Measurements from ENCODE around the gene COL26A1. TPM values are rescaled to one million over a fixed set of nuclear protein-coding genes. Genes with fewer than 3 reads are reported as not detected.

COL26A1 gene
- total and polyA plus RNA-seq, 2 of the 4 experiments (the other 2 are of a cell fraction): not detected

GRCh38 chr7:101595246-101595645 lies 232.6 kb downstream of the COL26A1 start:
- Histone ChIP-seq H3K23ac (ENCODE audit: low read depth, low read length) (no peak overlapping the region), H2BK15ac (ENCODE audit: low read depth, low read length) (no peak overlapping the region), H4K20me1 (ENCODE audit: insufficient read depth, low read length) (no peaks in the 10 kb centered on the region), H3K4me3 (ENCODE audit: insufficient read depth, low read depth, low read length) (no peak overlapping the region), H3K9me3 (ENCODE audit: control insufficient read depth, insufficient read depth, low read length) (peaks cover 3% of the 10 kb centered on the region), H3K4me1 (ENCODE audit: control insufficient read depth, insufficient read depth, low read length) (no peaks in the 10 kb centered on the region), H3K18ac (ENCODE audit: low read depth, low read length) (no peak overlapping the region), H2BK20ac (ENCODE audit: low read depth, low read length) (no peak overlapping the region), H3K56ac (ENCODE audit: extremely low read depth, insufficient read depth, low read length) (no peak overlapping the region), H3K9me1 (ENCODE audit: insufficient read depth, low read length) (no peaks in the 10 kb centered on the region), H4K91ac (ENCODE audit: insufficient read depth, low read depth, low read length) (no peak overlapping the region), H4K5ac (ENCODE audit: low read depth, low read length) (no peak overlapping the region), H2BK120ac (ENCODE audit: low read depth, low read length) (no peak overlapping the region), H2AK5ac (ENCODE audit: low read depth, low read length) (no peak overlapping the region), H3K14ac (replicated peaks; ENCODE audit: low read depth, low read length) (no peak overlapping the region), H3K9ac (ENCODE audit: low read depth, low read length) (no peak overlapping the region), H2AK9ac (replicated peaks; ENCODE audit: low read depth, low read length, poor library complexity) (no peak overlapping the region), H4K8ac (ENCODE audit: low read depth in 2 of 2, low read length in 2 of 2) (no peak overlapping the region), H2AFZ (replicated peaks; ENCODE audit: low read length, poor library complexity) (no peak overlapping the region), H3K4ac (ENCODE audit: low read depth, low read length) (no peak overlapping the region), H3K79me1 (ENCODE audit: low read depth in 1 of 2, low read length in 2 of 2) (no peaks in the 10 kb centered on the region), H3K4me2 (ENCODE audit: low read depth, low read length) (no peak overlapping the region), H3K36me3 (ENCODE audit: control insufficient read depth, insufficient read depth, low read length) (no peaks in the 10 kb centered on the region), H3K27me3 (ENCODE audit: control insufficient read depth, insufficient read depth, low read length) (peaks cover 24% of the 10 kb centered on the region), H2BK5ac (ENCODE audit: low read depth, low read length, poor library complexity, severe bottlenecking) (no peak overlapping the region), H3K27ac (ENCODE audit: insufficient read depth, low read length) (no peak overlapping the region)
- dilution Hi-C loops (cut with HindIII; ENCODE audit: low sequenced_read_pairs, unreplicated experiment): no loop called here
- in situ Hi-C loops (cut with MboI; ENCODE audit: low sequenced_read_pairs): no loop called here
- ChIA-PET POLR2A (ENCODE audit: unreplicated experiment) (no interaction called here), CTCF (no interaction called here)
- WGBS, 2 experiments (ENCODE audit: extremely low coverage in 2 of 2, insufficient read length in 1 of 2): 80% methylated on average over 1 of the region's 1 CpG; no CpG with 5 or more reads in 1 of the 2 experiments
- DNase-seq (no peak), ATAC-seq (ENCODE audit: low read depth) (no peak)
- intact Hi-C loops (cut with micrococcal nuclease): no loop called here
- TF ChIP-seq FOS (IDR thresholded peaks at IDR 0.05; ENCODE audit: low read depth, low read length) (no peak), NFE2L2 (IDR thresholded peaks at IDR 0.05; ENCODE audit: low read depth, low read length) (no peak), MAFK (IDR thresholded peaks at IDR 0.05; ENCODE audit: low read depth, low read length) (no peak), POLR2A (IDR thresholded peaks at IDR 0.05; ENCODE audit: low read depth, low read length) (no peak), RAD21 (IDR thresholded peaks at IDR 0.05; ENCODE audit: low read length) (no peak), ELK1 (IDR thresholded peaks at IDR 0.05; ENCODE audit: borderline replicate concordance, low read depth, low read length) (no peak), MAZ (IDR thresholded peaks at IDR 0.05; ENCODE audit: borderline replicate concordance, low read depth, low read length) (no peak), BHLHE40 (IDR thresholded peaks at IDR 0.05; ENCODE audit: low read depth, low read length) (no peak), RFX5 (IDR thresholded peaks at IDR 0.05; ENCODE audit: low read depth, low read length) (no peak), CHD1 (IDR thresholded peaks at IDR 0.05; ENCODE audit: low read depth, low read length) (no peak), RCOR1 (IDR thresholded peaks at IDR 0.05; ENCODE audit: insufficient replicate concordance, low read length) (no peak), CTCF (conservative IDR thresholded peaks at IDR 0.05; ENCODE audit: low read depth, low read length) (no peak), MXI1 (IDR thresholded peaks at IDR 0.05; ENCODE audit: borderline replicate concordance, low read depth, low read length) (no peak)
- no TSS peak for BruUV-seq (replicated peaks)
